ENCODE measurements around the gene KHDRBS2.

The KHDRBS2 gene

DNA sequence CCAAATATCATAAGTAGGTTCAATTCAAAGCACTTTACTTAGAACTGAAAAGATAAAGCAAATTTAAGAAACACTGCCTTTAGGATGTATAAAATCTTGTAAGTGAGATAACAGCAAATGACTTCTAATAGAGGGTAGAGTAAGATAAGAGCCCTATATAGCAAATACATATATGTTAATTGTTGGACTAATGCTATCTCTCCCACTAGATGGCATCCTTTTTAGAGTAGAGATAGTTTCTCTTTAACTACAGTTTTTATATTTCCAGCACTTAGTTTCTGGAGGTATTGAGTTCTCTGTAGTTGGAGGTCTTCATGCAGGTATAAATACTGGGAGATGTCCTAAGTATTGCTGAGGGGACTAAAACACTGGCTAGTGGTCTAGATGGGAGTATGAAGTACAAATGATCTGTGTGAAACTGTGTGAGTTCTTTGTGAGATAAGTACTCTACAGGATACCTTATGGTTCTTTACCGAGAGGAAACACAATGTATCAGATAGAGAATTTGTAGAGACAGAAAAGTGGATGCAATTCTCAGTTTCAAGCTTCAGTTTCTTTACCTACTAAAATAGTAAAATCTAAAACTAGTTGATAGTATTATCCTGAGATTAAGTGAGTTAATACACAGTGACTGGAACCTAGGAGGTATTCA is 399.3 kb downstream of the KHDRBS2 start:
- H3K27ac ChIP-seq = no peak overlapping the region
- TF ChIP-seq, protein P1, sequence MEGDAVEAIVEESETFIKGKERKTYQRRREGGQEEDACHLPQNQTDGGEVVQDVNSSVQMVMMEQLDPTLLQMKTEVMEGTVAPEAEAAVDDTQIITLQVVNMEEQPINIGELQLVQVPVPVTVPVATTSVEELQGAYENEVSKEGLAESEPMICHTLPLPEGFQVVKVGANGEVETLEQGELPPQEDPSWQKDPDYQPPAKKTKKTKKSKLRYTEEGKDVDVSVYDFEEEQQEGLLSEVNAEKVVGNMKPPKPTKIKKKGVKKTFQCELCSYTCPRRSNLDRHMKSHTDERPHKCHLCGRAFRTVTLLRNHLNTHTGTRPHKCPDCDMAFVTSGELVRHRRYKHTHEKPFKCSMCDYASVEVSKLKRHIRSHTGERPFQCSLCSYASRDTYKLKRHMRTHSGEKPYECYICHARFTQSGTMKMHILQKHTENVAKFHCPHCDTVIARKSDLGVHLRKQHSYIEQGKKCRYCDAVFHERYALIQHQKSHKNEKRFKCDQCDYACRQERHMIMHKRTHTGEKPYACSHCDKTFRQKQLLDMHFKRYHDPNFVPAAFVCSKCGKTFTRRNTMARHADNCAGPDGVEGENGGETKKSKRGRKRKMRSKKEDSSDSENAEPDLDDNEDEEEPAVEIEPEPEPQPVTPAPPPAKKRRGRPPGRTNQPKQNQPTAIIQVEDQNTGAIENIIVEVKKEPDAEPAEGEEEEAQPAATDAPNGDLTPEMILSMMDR (conservative IDR thresholded peaks at IDR 0.05) = peak; percentile 61

- H3K27ac ChIP-seq = no peak overlapping the region
Measured at GRCh38 chr6:61869632-61870400, 416.2 kb downstream of the KHDRBS2 start.

GRCh38 chr6:61868507-61869080 is 417.4 kb downstream of the KHDRBS2 start:
- TF ChIP-seq, protein P1 (conservative IDR thresholded peaks at IDR 0.05) = no peak
- H3K27ac ChIP-seq = no peak overlapping the region

More at GRCh38 chr6:61869632-61870400, 416.2 kb downstream of the KHDRBS2 start:
- TF ChIP-seq, protein P1 (conservative IDR thresholded peaks at IDR 0.05) = no peak

DNA sequence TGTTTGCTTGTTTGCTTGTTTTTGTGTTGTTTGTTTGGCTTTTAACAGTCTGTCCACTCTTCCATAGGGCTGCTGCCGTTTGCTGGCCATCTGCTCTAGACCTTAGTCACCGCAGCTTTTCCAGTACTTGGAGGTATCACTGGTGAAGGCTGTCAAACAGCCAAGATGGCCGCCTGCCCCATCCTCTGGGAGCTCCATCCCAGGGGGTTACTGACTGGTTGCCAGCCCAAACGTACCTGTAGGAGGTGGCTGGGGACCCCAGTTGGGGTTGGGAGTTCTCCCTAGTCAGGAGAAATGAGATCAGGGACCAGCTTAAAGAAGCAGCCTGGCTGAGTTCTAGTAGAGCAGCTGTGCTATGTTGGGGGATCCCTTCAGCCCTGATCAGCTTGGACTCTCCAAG is 418.4 kb downstream of the KHDRBS2 start:
- TF ChIP-seq, protein P1 (conservative IDR thresholded peaks at IDR 0.05) = no peak

GRCh38 chr6:61857541-61857940 is 428.5 kb downstream of the KHDRBS2 start:
- no peak overlapping the region for H3K27ac ChIP-seq
- TF ChIP-seq, protein P1 (conservative IDR thresholded peaks at IDR 0.05) = no peak

More for the DNA sequence above, 418.4 kb downstream of the KHDRBS2 start:
- no peak overlapping the region for H3K27ac ChIP-seq

GRCh38 chr6:61841958-61842357 is 444.1 kb downstream of the KHDRBS2 start:
- TF ChIP-seq, protein P1 (conservative IDR thresholded peaks at IDR 0.05) = no peak
- no peak overlapping the region for H3K27ac ChIP-seq

DNA sequence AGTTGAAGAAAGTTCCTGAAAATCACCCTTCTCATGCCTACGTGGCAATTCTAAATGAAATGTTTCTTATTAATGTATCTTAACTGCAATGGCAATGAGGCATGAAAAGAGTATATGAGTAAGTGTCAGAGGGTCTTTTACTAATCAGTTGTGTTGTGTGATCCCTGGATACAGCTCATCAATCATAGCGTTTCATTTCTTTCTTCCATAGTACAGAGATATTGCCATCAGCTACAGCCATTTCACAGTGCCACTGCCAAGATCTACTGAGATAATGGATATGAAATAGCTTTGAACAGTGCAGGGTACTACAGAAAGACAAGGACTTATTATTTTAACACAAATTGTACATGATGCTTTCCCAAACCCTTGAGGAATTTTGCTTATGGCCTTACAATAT is 450.8 kb downstream of the KHDRBS2 start:
- H3K27ac ChIP-seq = no peak overlapping the region
- TF ChIP-seq, protein P1 (conservative IDR thresholded peaks at IDR 0.05) = no peak

Measured in VCaP (cell line).